Transverse colon (tissue), 4 donors: ENCODE data around the gene SLC12A7.

Experiments used
- POLR2A ChIP-seq: fragments of 450-650 bp; IDR thresholded peaks from one replicate; pipeline ENCODE4 v1.6.1; 2016; ENCODE audit warnings: antibody characterized with exemption, mild to moderate bottlenecking, moderate library complexity
- POLR2AphosphoS5 ChIP-seq, 3 donors: sonication (generic); formaldehyde crosslinking; IDR thresholded peaks; one replicate each; pipeline ENCODE4 v1.6.1; 2016; ENCODE audit warnings: antibody characterized with exemption in 3 of 3
- TF ChIP-seq, protein P1 (sequence below), 5 experiments: fragments of 200-600 bp in 3 of 5; fragments of 450-650 bp in 2 of 5; sonication (generic) in 3 of 5; IDR thresholded peaks; 1 replicate in 2 of 5; 2 replicates in 3 of 5; pipeline ENCODE4 v1.5.1; 2016 to 2017; ENCODE audit warnings: antibody characterized with exemption in 5 of 5, inconsistent platforms in 3 of 5, mild to moderate bottlenecking in 2 of 5, moderate library complexity in 1 of 5

DNA sequence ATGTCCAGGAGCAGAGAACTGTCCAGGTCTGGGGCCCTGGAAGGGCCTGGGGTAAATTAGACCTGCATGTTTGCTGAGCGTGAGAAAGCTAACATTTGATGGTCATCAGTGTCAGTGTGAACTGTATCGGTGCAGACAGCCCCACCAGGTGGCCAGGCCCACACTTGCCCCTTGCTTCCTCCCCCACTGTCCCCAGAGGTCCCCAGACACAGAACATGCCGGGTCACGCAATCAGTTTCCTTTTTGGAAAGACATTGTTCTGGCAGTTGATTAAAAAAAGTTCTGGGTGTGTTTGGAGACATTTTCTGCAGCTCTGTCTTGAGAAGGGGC is 101.7 kb downstream of the SLC12A7 start:
- TF ChIP-seq POLR2A (no peak), POLR2AphosphoS5 (IDR thresholded peaks at IDR 0.05) (no peak)
- TF ChIP-seq, protein P1, sequence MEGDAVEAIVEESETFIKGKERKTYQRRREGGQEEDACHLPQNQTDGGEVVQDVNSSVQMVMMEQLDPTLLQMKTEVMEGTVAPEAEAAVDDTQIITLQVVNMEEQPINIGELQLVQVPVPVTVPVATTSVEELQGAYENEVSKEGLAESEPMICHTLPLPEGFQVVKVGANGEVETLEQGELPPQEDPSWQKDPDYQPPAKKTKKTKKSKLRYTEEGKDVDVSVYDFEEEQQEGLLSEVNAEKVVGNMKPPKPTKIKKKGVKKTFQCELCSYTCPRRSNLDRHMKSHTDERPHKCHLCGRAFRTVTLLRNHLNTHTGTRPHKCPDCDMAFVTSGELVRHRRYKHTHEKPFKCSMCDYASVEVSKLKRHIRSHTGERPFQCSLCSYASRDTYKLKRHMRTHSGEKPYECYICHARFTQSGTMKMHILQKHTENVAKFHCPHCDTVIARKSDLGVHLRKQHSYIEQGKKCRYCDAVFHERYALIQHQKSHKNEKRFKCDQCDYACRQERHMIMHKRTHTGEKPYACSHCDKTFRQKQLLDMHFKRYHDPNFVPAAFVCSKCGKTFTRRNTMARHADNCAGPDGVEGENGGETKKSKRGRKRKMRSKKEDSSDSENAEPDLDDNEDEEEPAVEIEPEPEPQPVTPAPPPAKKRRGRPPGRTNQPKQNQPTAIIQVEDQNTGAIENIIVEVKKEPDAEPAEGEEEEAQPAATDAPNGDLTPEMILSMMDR (IDR thresholded peaks at IDR 0.05): no peak
